GM12878 (cell line): ENCODE results near the gene RNF167. TPM values are rescaled to one million over a fixed set of nuclear protein-coding genes. Genes with fewer than 3 reads are reported as not detected.
A peak's percentile ranks its signal among the peaks of the same experiment; 100 is the strongest.

Experiments used
- BACH1 ChIP-seq: fragments of 450-650 bp; IDR thresholded peaks from 2 replicates; pipeline ENCODE4 v1.6.1; 2017; ENCODE audit warnings: mild to moderate bottlenecking, borderline replicate concordance
- CBFB ChIP-seq: IDR thresholded peaks from 2 replicates; pipeline ENCODE4 v1.6.1; 2016; ENCODE audit warnings: antibody characterized with exemption, low read depth
- DPF2 ChIP-seq: fragments of 450-650 bp; IDR thresholded peaks from 2 replicates; pipeline ENCODE4 v1.6.1; 2017; ENCODE audit warnings: mild to moderate bottlenecking
- EP300 ChIP-seq, 2 experiments: fragments of 150-350 bp in 1 of 2; IDR thresholded peaks; 2 replicates each; pipeline ENCODE4 v1.6.1; 2011 to 2012; ENCODE audit warnings: low read depth in 2 of 2, low read length in 2 of 2, borderline replicate concordance in 1 of 2, improper control_type of control experiment in 1 of 2, inconsistent platforms in 1 of 2; ENCODE audit not compliant: control insufficient read depth in 1 of 2
- FOXM1 ChIP-seq: IDR thresholded peaks from 2 replicates; pipeline ENCODE4 v1.6.1; 2012; ENCODE audit warnings: low read depth, mild to moderate bottlenecking, inconsistent platforms, low read length, moderate library complexity
- HDAC2 ChIP-seq: fragments of 200-600 bp; sonication (generic); IDR thresholded peaks from 2 replicates; pipeline ENCODE4 v1.6.1; 2017
- KDM1A ChIP-seq: fragments of 200-600 bp; sonication (generic); IDR thresholded peaks from 2 replicates; pipeline ENCODE4 v1.6.1; 2016; ENCODE audit warnings: borderline replicate concordance
- LARP7 ChIP-seq: fragments of 450-650 bp; IDR thresholded peaks from 2 replicates; pipeline ENCODE4 v1.6.1; 2017; ENCODE audit warnings: mild to moderate bottlenecking
- MLLT1 ChIP-seq: fragments of 450-650 bp; IDR thresholded peaks from 2 replicates; pipeline ENCODE4 v1.6.1; 2016; ENCODE audit warnings: mild to moderate bottlenecking
- MYC ChIP-seq: IDR thresholded peaks from 2 replicates; pipeline ENCODE4 v1.6.1; 2011; ENCODE audit warnings: mild to moderate bottlenecking, low read length, moderate library complexity, inconsistent platforms; ENCODE audit not compliant: insufficient read depth, insufficient replicate concordance, insufficient read length, severe bottlenecking
- NBN ChIP-seq: fragments of 450-650 bp; IDR thresholded peaks from 2 replicates; pipeline ENCODE4 v1.6.1; 2016
- NFYB ChIP-seq: IDR thresholded peaks from 2 replicates; pipeline ENCODE4 v1.6.1; 2011; ENCODE audit warnings: low read depth, mild to moderate bottlenecking, low read length, improper control_type of control experiment, moderate library complexity; ENCODE audit not compliant: insufficient read depth
- NKRF ChIP-seq: fragments of 450-650 bp; conservative IDR thresholded peaks from 2 replicates; pipeline ENCODE4 v1.6.1; 2017; ENCODE audit warnings: mild to moderate bottlenecking, moderate library complexity
- NR2F1 ChIP-seq: fragments of 450-650 bp; conservative IDR thresholded peaks from 2 replicates; pipeline ENCODE4 v1.6.1; 2017; ENCODE audit warnings: mild to moderate bottlenecking
- POLR2A ChIP-seq: IDR thresholded peaks from 2 replicates; pipeline ENCODE4 v1.6.1; 2011; ENCODE audit warnings: low read depth, mild to moderate bottlenecking, low read length
- RCOR1 ChIP-seq: conservative IDR thresholded peaks from 2 replicates; pipeline ENCODE4 v1.6.1; 2012; ENCODE audit warnings: low read depth, low read length, improper control_type of control experiment
- RFX5 ChIP-seq: IDR thresholded peaks from 2 replicates; pipeline ENCODE4 v1.6.1; 2011; ENCODE audit warnings: low read depth, low read length, improper control_type of control experiment
- SP1 ChIP-seq: IDR thresholded peaks from one replicate; pipeline ENCODE4 v1.6.1; 2011; ENCODE audit warnings: low read depth, low read length
- STAT1 ChIP-seq: fragments of 450-650 bp; conservative IDR thresholded peaks from 2 replicates; pipeline ENCODE4 v1.6.1; 2014; ENCODE audit warnings: antibody characterized with exemption, mild to moderate bottlenecking
- TCF7 ChIP-seq: IDR thresholded peaks from 2 replicates; pipeline ENCODE4 v1.6.1; 2014; ENCODE audit warnings: antibody characterized with exemption, borderline replicate concordance
- YY1 ChIP-seq: IDR thresholded peaks from 2 replicates; pipeline ENCODE4 v1.6.1; 2011; ENCODE audit warnings: low read depth, mild to moderate bottlenecking, low read length
- ZBED1 ChIP-seq: IDR thresholded peaks from 2 replicates; pipeline ENCODE4 v1.6.1; 2016; ENCODE audit warnings: borderline replicate concordance
- ZNF207 ChIP-seq: fragments of 450-650 bp; IDR thresholded peaks from 2 replicates; pipeline ENCODE4 v1.6.1; 2014; ENCODE audit warnings: antibody characterized with exemption, mild to moderate bottlenecking, borderline replicate concordance
- ZNF24 ChIP-seq: fragments of 450-650 bp; IDR thresholded peaks from 2 replicates; pipeline ENCODE4 v1.6.1; 2017; ENCODE audit warnings: antibody characterized with exemption, mild to moderate bottlenecking
- ZNF687 ChIP-seq: fragments of 450-650 bp; IDR thresholded peaks from 2 replicates; pipeline ENCODE4 v1.6.1; 2017; ENCODE audit warnings: mild to moderate bottlenecking, moderate library complexity
- polyA plus RNA-seq, 11 experiments: library from polyadenylated mRNA; depleted of rRNA in 4 of 11; unstranded in 6 of 11; stranded (reverse) in 5 of 11; fragments of >200 nt; fragmentation: Nextera tagmentation in 4 of 11; fragmentation: Illumina TruSeq in 1 of 11; extraction: Ambion mirVana in 4 of 11; extraction: Trizol in 1 of 11; gene quantifications; 1 replicate in 1 of 11; 2 replicates in 10 of 11; pipeline versions ENCODE4 v1.2.1 to v1.2.3, GENCODE V29; 2011 to 2016; ENCODE audit warnings: inconsistent platforms in 2 of 11, missing spikeins in 2 of 11, low read depth in 1 of 11
- total RNA-seq, 4 experiments: library from RNA; depleted of rRNA in 3 of 4; stranded (reverse); fragments of >200 nt in 3 of 4; fragmentation: Illumina TruSeq in 1 of 4; extraction: Trizol in 1 of 4; gene quantifications; 2 replicates each; pipeline versions ENCODE4 v1.2.1 to v1.2.3, GENCODE V29; 2013 to 2021

The RNF167 gene
- total and polyA plus RNA-seq, 10 of the 15 experiments (the other 5 are each of a cell fraction or from before 2014, with no cell fraction given), result 33.6 to 147 (median 57.6) TPM

GRCh38 chr17:4950075-4950745, 10.1 kb downstream of the RNF167 start (continued):
- no peak for TF ChIP-seq YY1
- TF ChIP-seq POLR2A, result peak; percentile 66
- peak; percentile 25; the same call in 1 of the 2 replicates for TF ChIP-seq NKRF
- TF ChIP-seq STAT1, result 0 out of 2 replicates have a peak, but pooled peaks have one; percentile 38
- 0 out of 2 replicates have a peak, but pooled peaks have one; percentile 19 for TF ChIP-seq DPF2
- TF ChIP-seq RCOR1, result no peak
- TF ChIP-seq CBFB, result no peak
- TF ChIP-seq BACH1, result peak; percentile 37; the same call in 1 of the 2 replicates
- TF ChIP-seq EP300 (IDR thresholded peaks at IDR 0.05; ENCODE audit: borderline replicate concordance in 1 of 2, control insufficient read depth in 1 of 2, low read depth in 2 of 2, low read length in 2 of 2), result no peak
- no peak for TF ChIP-seq TCF7
- TF ChIP-seq NFYB, result no peak
- no peak for TF ChIP-seq FOXM1
- no peak for TF ChIP-seq NR2F1
- no peak for TF ChIP-seq ZNF687
- TF ChIP-seq ZNF207, result no peak; the same call in 1 of the 2 replicates
- no peak for TF ChIP-seq KDM1A
- TF ChIP-seq SP1, result no peak
- no peak for TF ChIP-seq ZNF24
- TF ChIP-seq LARP7, result 0 out of 2 replicates have a peak, but pooled peaks have one; percentile 48
- no peak for TF ChIP-seq RFX5
- no peak for TF ChIP-seq ZBED1
- no peak for TF ChIP-seq MYC
- no peak for TF ChIP-seq HDAC2
- TF ChIP-seq MLLT1, result 0 out of 2 replicates have a peak, but pooled peaks have one; percentile 22
- no peak for TF ChIP-seq NBN
